HepG2 (cell line): ENCODE data around the gene CREBZF. TPM values are rescaled to one million over a fixed set of nuclear protein-coding genes. Genes with fewer than 3 reads are reported as not detected.
A peak's percentile ranks its signal among the peaks of the same experiment; 100 is the strongest.

Experiments
- BRCA1 ChIP-seq: sonication (generic); formaldehyde crosslinking; IDR thresholded peaks from 2 replicates; pipeline ENCODE4 v1.4.0; 2020; ENCODE audit warnings: missing genetic modification reagents
- GATAD2A ChIP-seq: IDR thresholded peaks from 2 replicates; pipeline ENCODE4 v1.6.1; 2016
- IKZF1 ChIP-seq: fragments of 450-650 bp; IDR thresholded peaks from 2 replicates; pipeline ENCODE4 v1.7.1; 2016
- KAT2B ChIP-seq: fragments of 150-350 bp; IDR thresholded peaks from 2 replicates; pipeline ENCODE4 v1.6.1; 2014; ENCODE audit warnings: low read depth, low read length, borderline replicate concordance
- MIXL1 ChIP-seq: IDR thresholded peaks from 2 replicates; pipeline ENCODE4 v1.6.1; 2016
- NPAS2 ChIP-seq: sonication (generic); formaldehyde crosslinking; IDR thresholded peaks from 2 replicates; pipeline ENCODE4 v1.8.0; 2022; ENCODE audit warnings: mild to moderate bottlenecking, missing genetic modification reagents, borderline replicate concordance
- SETDB1 ChIP-seq: sonication (generic); formaldehyde crosslinking; IDR thresholded peaks from 2 replicates; pipeline ENCODE4 v1.5.1; 2020; ENCODE audit warnings: missing genetic modification reagents, mild to moderate bottlenecking, borderline replicate concordance
- TCF7L2 ChIP-seq: IDR thresholded peaks from 2 replicates; pipeline ENCODE4 v1.6.1; 2011; ENCODE audit warnings: mild to moderate bottlenecking, low read depth, low read length, moderate library complexity
- YEATS4 ChIP-seq: sonication (generic); formaldehyde crosslinking; IDR thresholded peaks from 2 replicates; pipeline ENCODE4 v1.4.0; 2020; ENCODE audit warnings: missing genetic modification reagents, borderline replicate concordance
- ZFY ChIP-seq: sonication (generic); formaldehyde crosslinking; IDR thresholded peaks from 2 replicates; pipeline ENCODE4 v1.4.0; 2020; ENCODE audit warnings: missing genetic modification reagents
- ZMYM3 ChIP-seq: sonication (generic); formaldehyde crosslinking; IDR thresholded peaks from 2 replicates; pipeline ENCODE4 v1.5.1; 2020; ENCODE audit warnings: mild to moderate bottlenecking, missing genetic modification reagents
- polyA plus RNA-seq, 8 experiments: library from polyadenylated mRNA; depleted of rRNA in 3 of 8; stranded (reverse) in 7 of 8; unstranded in 1 of 8; fragments of >200 nt; fragmentation: Illumina TruSeq in 4 of 8; extraction: Trizol in 4 of 8; gene quantifications; 2 replicates each; pipeline versions ENCODE4 v1.2.1 to v1.2.3, GENCODE V29; 2011 to 2016; ENCODE audit warnings: low read depth in 4 of 8, missing spikeins in 1 of 8, mixed read lengths in 1 of 8; ENCODE audit not compliant: insufficient read depth in 1 of 8
- total RNA-seq, 5 experiments: library from RNA; depleted of rRNA; stranded (reverse); fragments of >200 nt; fragmentation: Illumina TruSeq; extraction: Trizol; gene quantifications; 2 replicates each; pipeline ENCODE4 v1.2.3, GENCODE V29; 2016; ENCODE audit warnings: low read depth in 1 of 5
- TF ChIP-seq, protein P1 (sequence below): sonication (generic); formaldehyde crosslinking; IDR thresholded peaks from 2 replicates; pipeline ENCODE4 v1.5.1; 2020; ENCODE audit warnings: missing genetic modification reagents, mild to moderate bottlenecking, borderline replicate concordance
- TF ChIP-seq, protein P2 (sequence below): sonication (generic); formaldehyde crosslinking; IDR thresholded peaks from 2 replicates; pipeline ENCODE4 v1.8.1; 2022; ENCODE audit warnings: low read depth, mild to moderate bottlenecking, missing genetic modification reagents
- TF ChIP-seq, protein P3 (sequence below): sonication (generic); formaldehyde crosslinking; IDR thresholded peaks from 2 replicates; pipeline ENCODE4 v1.4.0; 2020; ENCODE audit warnings: missing genetic modification reagents
- TF ChIP-seq, protein P4 (sequence below): sonication (generic); formaldehyde crosslinking; IDR thresholded peaks from 2 replicates; pipeline ENCODE4 v1.8.0; 2022; ENCODE audit warnings: missing genetic modification reagents, mild to moderate bottlenecking, moderate library complexity, borderline replicate concordance
- TF ChIP-seq, protein P5 (sequence below): sonication (generic); formaldehyde crosslinking; IDR thresholded peaks from 2 replicates; pipeline ENCODE4 v1.8.0; 2022; ENCODE audit warnings: mild to moderate bottlenecking, missing genetic modification reagents, moderate library complexity
- TF ChIP-seq, protein P6 (sequence below): sonication (generic); formaldehyde crosslinking; IDR thresholded peaks from 2 replicates; pipeline ENCODE4 v1.9.0; 2021; ENCODE audit warnings: missing genetic modification reagents, borderline replicate concordance

CREBZF gene
- total and polyA plus RNA-seq, 2 of the 13 experiments (the other 11 are each of a cell fraction or from before 2014, with no cell fraction given): 30.6 to 43.1 TPM

DNA sequence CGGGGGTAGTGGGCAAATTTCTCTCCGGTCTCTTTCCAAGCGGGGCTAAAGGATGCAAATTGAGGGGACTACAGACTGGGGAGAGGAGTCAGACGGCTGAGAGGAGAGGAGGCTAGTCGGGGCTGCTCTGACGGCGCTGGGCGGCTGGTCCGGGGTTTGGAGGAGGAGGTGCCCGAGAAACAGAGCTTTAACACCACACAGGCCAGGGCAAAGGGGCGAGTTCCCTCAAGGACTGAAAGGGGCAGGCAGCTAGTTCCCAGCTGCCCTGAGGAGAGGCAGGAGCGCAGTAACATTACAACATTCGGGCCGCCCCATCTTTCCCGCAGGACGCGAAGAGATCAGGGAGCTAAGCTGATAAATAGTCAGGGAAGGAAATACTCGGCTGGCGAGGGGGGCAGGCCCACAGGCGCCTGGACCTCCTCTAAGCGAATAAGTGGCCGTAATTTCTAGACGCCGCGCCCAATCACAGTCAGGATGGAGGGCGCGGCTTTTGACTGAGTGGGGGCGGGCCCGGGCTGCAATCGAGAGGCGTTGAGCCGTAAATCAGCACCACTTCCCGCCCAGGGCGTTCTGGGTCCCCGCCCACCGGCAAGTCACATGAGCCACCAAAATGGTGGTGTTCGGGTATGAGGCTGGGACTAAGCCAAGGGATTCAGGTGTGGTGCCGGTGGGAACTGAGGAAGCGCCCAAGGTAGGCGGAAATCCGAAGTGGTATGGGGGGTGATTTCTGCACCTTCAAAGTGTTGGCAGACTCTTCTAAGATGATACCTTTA, 36.7 kb downstream of the CREBZF start, which contains the start of gene TMEM126B (continued):
- TF ChIP-seq, protein P1, sequence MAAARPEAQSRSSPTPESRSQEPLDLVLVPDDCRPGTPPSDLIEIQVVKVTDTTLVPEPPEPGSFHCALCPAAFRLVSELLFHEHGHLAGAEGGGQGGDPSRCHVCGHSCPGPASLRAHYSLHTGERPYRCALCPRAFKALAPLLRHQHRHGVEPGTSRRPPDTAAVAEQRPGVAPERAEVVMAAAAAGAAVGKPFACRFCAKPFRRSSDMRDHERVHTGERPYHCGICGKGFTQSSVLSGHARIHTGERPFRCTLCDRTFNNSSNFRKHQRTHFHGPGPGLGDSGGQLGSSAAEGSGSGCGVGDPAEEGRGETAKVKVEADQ (CRISPR knock-in tag): no peak; the same call in 1 of the 2 replicates
- TF ChIP-seq BRCA1 (CRISPR knock-in tag) (peak; percentile 43; the same call in 1 of the 2 replicates), IKZF1 (no peak), KAT2B (no peak), ZMYM3 (no peak), YEATS4 (CRISPR knock-in tag) (peak; percentile 80), NPAS2 (CRISPR knock-in tag) (no peak), TCF7L2 (no peak), SETDB1 (CRISPR knock-in tag) (no peak), MIXL1 (CRISPR knock-in tag) (no peak), ZFY (CRISPR knock-in tag) (peak; percentile 66), GATAD2A (CRISPR knock-in tag) (peak; percentile 45)
- TF ChIP-seq, protein P2, sequence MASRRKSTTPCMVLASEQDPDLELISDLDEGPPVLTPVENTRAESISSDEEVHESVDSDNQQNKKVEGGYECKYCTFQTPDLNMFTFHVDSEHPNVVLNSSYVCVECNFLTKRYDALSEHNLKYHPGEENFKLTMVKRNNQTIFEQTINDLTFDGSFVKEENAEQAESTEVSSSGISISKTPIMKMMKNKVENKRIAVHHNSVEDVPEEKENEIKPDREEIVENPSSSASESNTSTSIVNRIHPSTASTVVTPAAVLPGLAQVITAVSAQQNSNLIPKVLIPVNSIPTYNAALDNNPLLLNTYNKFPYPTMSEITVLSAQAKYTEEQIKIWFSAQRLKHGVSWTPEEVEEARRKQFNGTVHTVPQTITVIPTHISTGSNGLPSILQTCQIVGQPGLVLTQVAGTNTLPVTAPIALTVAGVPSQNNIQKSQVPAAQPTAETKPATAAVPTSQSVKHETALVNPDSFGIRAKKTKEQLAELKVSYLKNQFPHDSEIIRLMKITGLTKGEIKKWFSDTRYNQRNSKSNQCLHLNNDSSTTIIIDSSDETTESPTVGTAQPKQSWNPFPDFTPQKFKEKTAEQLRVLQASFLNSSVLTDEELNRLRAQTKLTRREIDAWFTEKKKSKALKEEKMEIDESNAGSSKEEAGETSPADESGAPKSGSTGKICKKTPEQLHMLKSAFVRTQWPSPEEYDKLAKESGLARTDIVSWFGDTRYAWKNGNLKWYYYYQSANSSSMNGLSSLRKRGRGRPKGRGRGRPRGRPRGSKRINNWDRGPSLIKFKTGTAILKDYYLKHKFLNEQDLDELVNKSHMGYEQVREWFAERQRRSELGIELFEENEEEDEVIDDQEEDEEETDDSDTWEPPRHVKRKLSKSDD (CRISPR knock-in tag): peak; percentile 70; the same call in 1 of the 2 replicates
- TF ChIP-seq, protein P3, sequence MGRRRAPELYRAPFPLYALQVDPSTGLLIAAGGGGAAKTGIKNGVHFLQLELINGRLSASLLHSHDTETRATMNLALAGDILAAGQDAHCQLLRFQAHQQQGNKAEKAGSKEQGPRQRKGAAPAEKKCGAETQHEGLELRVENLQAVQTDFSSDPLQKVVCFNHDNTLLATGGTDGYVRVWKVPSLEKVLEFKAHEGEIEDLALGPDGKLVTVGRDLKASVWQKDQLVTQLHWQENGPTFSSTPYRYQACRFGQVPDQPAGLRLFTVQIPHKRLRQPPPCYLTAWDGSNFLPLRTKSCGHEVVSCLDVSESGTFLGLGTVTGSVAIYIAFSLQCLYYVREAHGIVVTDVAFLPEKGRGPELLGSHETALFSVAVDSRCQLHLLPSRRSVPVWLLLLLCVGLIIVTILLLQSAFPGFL (CRISPR knock-in tag): no peak
- TF ChIP-seq, protein P4, sequence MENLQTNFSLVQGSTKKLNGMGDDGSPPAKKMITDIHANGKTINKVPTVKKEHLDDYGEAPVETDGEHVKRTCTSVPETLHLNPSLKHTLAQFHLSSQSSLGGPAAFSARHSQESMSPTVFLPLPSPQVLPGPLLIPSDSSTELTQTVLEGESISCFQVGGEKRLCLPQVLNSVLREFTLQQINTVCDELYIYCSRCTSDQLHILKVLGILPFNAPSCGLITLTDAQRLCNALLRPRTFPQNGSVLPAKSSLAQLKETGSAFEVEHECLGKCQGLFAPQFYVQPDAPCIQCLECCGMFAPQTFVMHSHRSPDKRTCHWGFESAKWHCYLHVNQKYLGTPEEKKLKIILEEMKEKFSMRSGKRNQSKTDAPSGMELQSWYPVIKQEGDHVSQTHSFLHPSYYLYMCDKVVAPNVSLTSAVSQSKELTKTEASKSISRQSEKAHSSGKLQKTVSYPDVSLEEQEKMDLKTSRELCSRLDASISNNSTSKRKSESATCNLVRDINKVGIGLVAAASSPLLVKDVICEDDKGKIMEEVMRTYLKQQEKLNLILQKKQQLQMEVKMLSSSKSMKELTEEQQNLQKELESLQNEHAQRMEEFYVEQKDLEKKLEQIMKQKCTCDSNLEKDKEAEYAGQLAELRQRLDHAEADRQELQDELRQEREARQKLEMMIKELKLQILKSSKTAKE (CRISPR knock-in tag): no peak
- TF ChIP-seq, protein P5, sequence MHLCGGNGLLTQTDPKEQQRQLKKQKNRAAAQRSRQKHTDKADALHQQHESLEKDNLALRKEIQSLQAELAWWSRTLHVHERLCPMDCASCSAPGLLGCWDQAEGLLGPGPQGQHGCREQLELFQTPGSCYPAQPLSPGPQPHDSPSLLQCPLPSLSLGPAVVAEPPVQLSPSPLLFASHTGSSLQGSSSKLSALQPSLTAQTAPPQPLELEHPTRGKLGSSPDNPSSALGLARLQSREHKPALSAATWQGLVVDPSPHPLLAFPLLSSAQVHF (CRISPR knock-in tag): no peak
- TF ChIP-seq, protein P6, sequence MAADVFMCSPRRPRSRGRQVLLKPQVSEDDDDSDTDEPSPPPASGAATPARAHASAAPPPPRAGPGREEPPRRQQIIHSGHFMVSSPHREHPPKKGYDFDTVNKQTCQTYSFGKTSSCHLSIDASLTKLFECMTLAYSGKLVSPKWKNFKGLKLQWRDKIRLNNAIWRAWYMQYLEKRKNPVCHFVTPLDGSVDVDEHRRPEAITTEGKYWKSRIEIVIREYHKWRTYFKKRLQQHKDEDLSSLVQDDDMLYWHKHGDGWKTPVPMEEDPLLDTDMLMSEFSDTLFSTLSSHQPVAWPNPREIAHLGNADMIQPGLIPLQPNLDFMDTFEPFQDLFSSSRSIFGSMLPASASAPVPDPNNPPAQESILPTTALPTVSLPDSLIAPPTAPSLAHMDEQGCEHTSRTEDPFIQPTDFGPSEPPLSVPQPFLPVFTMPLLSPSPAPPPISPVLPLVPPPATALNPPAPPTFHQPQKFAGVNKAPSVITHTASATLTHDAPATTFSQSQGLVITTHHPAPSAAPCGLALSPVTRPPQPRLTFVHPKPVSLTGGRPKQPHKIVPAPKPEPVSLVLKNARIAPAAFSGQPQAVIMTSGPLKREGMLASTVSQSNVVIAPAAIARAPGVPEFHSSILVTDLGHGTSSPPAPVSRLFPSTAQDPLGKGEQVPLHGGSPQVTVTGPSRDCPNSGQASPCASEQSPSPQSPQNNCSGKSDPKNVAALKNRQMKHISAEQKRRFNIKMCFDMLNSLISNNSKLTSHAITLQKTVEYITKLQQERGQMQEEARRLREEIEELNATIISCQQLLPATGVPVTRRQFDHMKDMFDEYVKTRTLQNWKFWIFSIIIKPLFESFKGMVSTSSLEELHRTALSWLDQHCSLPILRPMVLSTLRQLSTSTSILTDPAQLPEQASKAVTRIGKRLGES (CRISPR knock-in tag): no peak
